HUDEP-2 (cell line): ENCODE data around the gene SPATA31A7.
"Not testable (repeated sequence)": the region's sequence is repeated elsewhere in the genome, so short reads cannot be mapped to it uniquely, and the experiment has no call there.

Experiments used
- DNase-seq, 76 experiments: peaks; one replicate each; lab custom pipeline; 2025; ENCODE audit not compliant: unreplicated experiment in 76 of 76; lab: John Stamatoyannopoulos, UW

The SPATA31A7 gene

DNA sequence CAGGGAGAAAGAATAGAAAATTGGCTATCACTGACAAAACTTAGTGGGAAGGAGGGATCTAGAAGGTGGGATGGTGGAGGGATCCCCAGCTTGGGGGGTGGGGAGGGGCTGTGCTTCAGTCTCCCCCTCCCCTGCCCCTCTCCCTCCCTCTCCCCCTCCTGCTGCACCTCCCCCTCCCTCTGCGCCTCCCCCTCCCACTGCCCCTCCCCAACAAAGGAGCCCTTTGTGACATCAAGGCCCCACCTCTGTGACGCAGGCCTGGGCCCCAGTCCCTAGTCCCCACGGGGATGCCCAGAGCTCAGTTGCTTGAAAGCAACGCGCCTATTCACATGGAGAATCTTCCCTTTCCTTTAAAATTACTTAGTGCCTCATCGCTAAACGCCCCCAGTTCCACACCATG is at the start of gene SPATA31A7:
Gene SPATA31A7 (plus strand): TSS at position 301 of the 400 bp plus-strand sequence. CDS start 29 bp downstream, at position 330.
- not testable (repeated sequence) for DNase-seq

DNA sequence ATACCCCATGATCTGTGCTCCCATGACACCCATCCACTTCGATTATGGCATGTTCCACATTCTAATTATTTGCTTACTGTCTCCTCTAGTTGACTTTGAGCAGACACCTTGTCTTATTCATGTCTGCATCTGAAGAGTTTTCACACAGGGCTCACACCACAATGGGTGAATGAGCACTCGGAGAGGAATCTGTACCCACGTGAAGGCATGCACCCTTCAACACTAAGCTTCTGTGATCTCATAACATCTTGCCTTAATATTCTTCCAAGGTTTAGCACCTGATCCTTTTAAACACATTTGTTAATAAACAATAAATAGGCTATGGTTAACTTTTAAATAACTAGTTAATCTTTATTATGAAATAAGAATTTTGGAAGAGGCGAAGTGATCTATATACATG is 36.6 kb downstream of the SPATA31A7 start:
- not testable (repeated sequence) for DNase-seq
